HCT116 (cell line): Measurements from ENCODE around the gene CDH26. TPM values are rescaled to one million over a fixed set of nuclear protein-coding genes. Genes with fewer than 3 reads are reported as not detected.

Experiments used
- ATAC-seq: fragments of 200-7000 bp; cut with Tn5 transposase; 2 replicates; pipeline ENCODE4 v1.9.1; 2020; ENCODE audit warnings: mild to moderate bottlenecking, moderate library complexity
- BruUV-seq: library from RNA; stranded (reverse); fragments of 400-500 nt; replicated peaks from 2 replicates; lab custom pipeline; 2021; lab: Mats Ljungman, UMichigan
- CTCF ChIA-PET: fragments of 300-600 bp; sonication (Branson Sonifier 250); formaldehyde crosslinking; loops from one replicate; lab custom pipeline; 2021; ENCODE audit warnings: antibody characterized with exemption; lab: Charles Lee
- POLR2A ChIA-PET: fragments of 300-600, 350-600 bp; sonication (Branson Sonifier 250); formaldehyde crosslinking; loops from one replicate; lab custom pipeline; 2021; ENCODE audit warnings: antibody characterized with exemption; lab: Charles Lee
- RAD21 ChIA-PET, 2 experiments: fragments of 300-600 bp; sonication (Branson Sonifier 250); formaldehyde crosslinking; loops; one replicate each; lab custom pipeline; 2023; ENCODE audit warnings: low total read pairs in 2 of 2; ENCODE audit not compliant: uncharacterized antibody in 2 of 2, unreplicated experiment in 2 of 2, low non-redundant PET in 1 of 2; lab: Charles Lee
- DNase-seq: peaks from one replicate; pipeline ENCODE4 v3.0.0-alpha.2; 2010; ENCODE audit warnings: low read depth, low spot score
- H2AFZ ChIP-seq: fragments of 200-600 bp; shearing (Covaris generic), sonication (generic); 2 replicates; pipeline ENCODE4 v1.6.1; 2017; ENCODE audit warnings: low read depth, mixed run types, mixed read lengths, antibody characterized with exemption, low read length; ENCODE audit not compliant: poor library complexity, severe bottlenecking
- H3K27ac ChIP-seq: 2 replicates; pipeline ENCODE4 v1.5.1; 2012; ENCODE audit warnings: low read depth, low read length
- H3K27me3 ChIP-seq: fragments of 200-600 bp; sonication (generic); 2 replicates; pipeline ENCODE4 v1.6.1; 2016; ENCODE audit warnings: mixed run types, low read length, mixed read lengths; ENCODE audit not compliant: insufficient read depth
- H3K36me3 ChIP-seq, 2 experiments: fragments of 200-500 bp in 1 of 2; fragments of 200-600 bp in 1 of 2; sonication (Bioruptor generic) in 1 of 2; sonication (generic) in 1 of 2; 2 replicates each; pipeline versions ENCODE4 v1.5.1 to v1.6.1; 2014 to 2016; ENCODE audit warnings: low read length in 2 of 2, inconsistent platforms in 1 of 2, mixed read lengths in 1 of 2, mixed run types in 1 of 2; ENCODE audit not compliant: insufficient read depth in 2 of 2, control insufficient read depth in 1 of 2
- H3K4me1 ChIP-seq, 2 experiments: fragments of 200-600 bp in 1 of 2; sonication (generic) in 1 of 2; 2 replicates each; pipeline versions ENCODE4 v1.5.1 to v1.6.1; 2012 to 2017; ENCODE audit warnings: low read length in 2 of 2, inconsistent platforms in 1 of 2, mild to moderate bottlenecking in 1 of 2, mixed read lengths in 1 of 2, mixed run types in 1 of 2, moderate library complexity in 1 of 2; ENCODE audit not compliant: insufficient read depth in 2 of 2, control insufficient read depth in 1 of 2
- H3K4me2 ChIP-seq: fragments of 200-600 bp; sonication (generic); 2 replicates; pipeline ENCODE4 v1.6.1; 2017; ENCODE audit warnings: mixed run types, low read length, mixed read lengths
- H3K4me3 ChIP-seq, 2 experiments: fragments of 200-600 bp in 1 of 2; sonication (generic) in 1 of 2; replicated peaks in 1 of 2; 2 replicates each; pipeline ENCODE4 v1.5.1; 2011 to 2016; ENCODE audit warnings: low read length in 2 of 2, control low read depth in 1 of 2, low read depth in 1 of 2, mild to moderate bottlenecking in 1 of 2, mixed read lengths in 1 of 2, mixed run types in 1 of 2
- H3K79me2 ChIP-seq: fragments of 200-600 bp; sonication (generic); 2 replicates; pipeline ENCODE4 v1.6.1; 2017; ENCODE audit warnings: mild to moderate bottlenecking, mixed run types, low read length, moderate library complexity, mixed read lengths; ENCODE audit not compliant: insufficient read depth
- H3K9ac ChIP-seq: fragments of 200-600 bp; sonication (generic); 2 replicates; pipeline ENCODE4 v1.6.1; 2016; ENCODE audit warnings: low read length, mixed read lengths
- H3K9me2 ChIP-seq: fragments of 200-600 bp; sonication (generic), shearing (Covaris generic); 2 replicates; pipeline ENCODE4 v1.6.1; 2017; ENCODE audit warnings: mixed run types, mild to moderate bottlenecking, moderate library complexity; ENCODE audit not compliant: insufficient read depth
- H3K9me3 ChIP-seq, 2 experiments: fragments of 200-500 bp in 1 of 2; fragments of 200-600 bp in 1 of 2; sonication (Bioruptor generic) in 1 of 2; sonication (generic) in 1 of 2; 2 replicates each; pipeline ENCODE4 v1.6.1; 2014 to 2017; ENCODE audit warnings: low read length in 2 of 2, mixed read lengths in 2 of 2, inconsistent platforms in 1 of 2, low read depth in 1 of 2, mild to moderate bottlenecking in 1 of 2, mixed run types in 1 of 2, moderate library complexity in 1 of 2; ENCODE audit not compliant: control insufficient read depth in 1 of 2, insufficient read depth in 1 of 2
- H4K20me1 ChIP-seq: fragments of 200-600 bp; sonication (generic), shearing (Covaris generic); 2 replicates; pipeline ENCODE4 v1.6.1; 2017; ENCODE audit warnings: mixed run types, mild to moderate bottlenecking, moderate library complexity; ENCODE audit not compliant: insufficient read depth
- CBX3 ChIP-seq: IDR thresholded peaks from 2 replicates; pipeline ENCODE4 v1.6.1; 2012; ENCODE audit warnings: low read depth
- EZH2 ChIP-seq: fragments of 200-600 bp; sonication (generic); IDR thresholded peaks from 2 replicates; pipeline ENCODE4 v1.6.1; 2017; ENCODE audit warnings: antibody characterized with exemption, mixed run types
- POLR2A ChIP-seq: IDR thresholded peaks from 2 replicates; pipeline ENCODE4 v1.7.0; 2011; ENCODE audit warnings: borderline replicate concordance; ENCODE audit not compliant: insufficient read depth, insufficient read length; ENCODE audit errors: extremely low read depth
- POLR2AphosphoS5 ChIP-seq: IDR thresholded peaks from 2 replicates; pipeline ENCODE4 v1.6.1; 2011; ENCODE audit warnings: mild to moderate bottlenecking, low read depth, low read length, moderate library complexity
- ZNF274 ChIP-seq: fragments of 200-500 bp; sonication (Bioruptor generic); IDR thresholded peaks from 2 replicates; pipeline ENCODE4 v1.6.1; 2014; ENCODE audit warnings: mild to moderate bottlenecking, low read depth, low read length, inconsistent platforms
- intact Hi-C: fragments of 100-400 bp; cut with micrococcal nuclease; formaldehyde crosslinking; loops from 2 replicates; pipeline ENCODE4 v1.10.0; 2022
- total RNA-seq: library from RNA; stranded (reverse); gene quantifications from one replicate; pipeline ENCODE4 v1.2.1, GENCODE V29; 2021; ENCODE audit not compliant: unreplicated experiment
- TF ChIP-seq, protein P1 (sequence below): IDR thresholded peaks from 2 replicates; pipeline ENCODE4 v1.6.1; 2012; ENCODE audit warnings: low read depth

CDH26 gene
- total RNA-seq, 1 experiment from 2014 or later = 0.34 TPM

DNA sequence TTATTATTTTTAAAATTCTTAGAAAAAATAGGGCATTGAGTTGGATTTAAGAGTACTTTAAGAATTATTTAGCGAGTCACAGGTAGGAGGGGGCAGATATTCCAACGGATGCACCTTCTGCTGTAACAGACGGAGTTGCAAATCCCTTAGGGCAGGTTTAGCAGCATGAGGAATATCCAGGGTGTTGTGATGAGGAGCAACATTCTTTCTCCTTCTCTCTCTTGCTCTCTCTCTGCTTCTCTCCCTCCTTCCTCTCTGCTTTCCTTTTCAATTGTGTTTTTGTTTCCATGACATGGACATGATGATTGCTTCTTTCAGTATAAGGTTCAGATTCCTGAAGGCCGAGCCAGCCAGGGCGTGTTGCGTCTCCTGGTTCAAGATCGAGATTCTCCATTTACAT lies 28.9 kb downstream of the CDH26 start:
- DNase-seq = no peak
- no peak overlapping the region for H3K27ac ChIP-seq
- ChIA-PET POLR2A (no interaction called here), CTCF (interaction anchor here (1.0 kb wide), 1 partner anchor 47 kb away, joined by 3 read pairs; the partner anchor contains the start of genes FAM217B and PPP1R3D), RAD21 (no interaction called here)
- TF ChIP-seq CBX3 (no peak), POLR2A (no peak), POLR2AphosphoS5 (no peak), ZNF274 (no peak), EZH2 (no peak)
- TF ChIP-seq, protein P1, sequence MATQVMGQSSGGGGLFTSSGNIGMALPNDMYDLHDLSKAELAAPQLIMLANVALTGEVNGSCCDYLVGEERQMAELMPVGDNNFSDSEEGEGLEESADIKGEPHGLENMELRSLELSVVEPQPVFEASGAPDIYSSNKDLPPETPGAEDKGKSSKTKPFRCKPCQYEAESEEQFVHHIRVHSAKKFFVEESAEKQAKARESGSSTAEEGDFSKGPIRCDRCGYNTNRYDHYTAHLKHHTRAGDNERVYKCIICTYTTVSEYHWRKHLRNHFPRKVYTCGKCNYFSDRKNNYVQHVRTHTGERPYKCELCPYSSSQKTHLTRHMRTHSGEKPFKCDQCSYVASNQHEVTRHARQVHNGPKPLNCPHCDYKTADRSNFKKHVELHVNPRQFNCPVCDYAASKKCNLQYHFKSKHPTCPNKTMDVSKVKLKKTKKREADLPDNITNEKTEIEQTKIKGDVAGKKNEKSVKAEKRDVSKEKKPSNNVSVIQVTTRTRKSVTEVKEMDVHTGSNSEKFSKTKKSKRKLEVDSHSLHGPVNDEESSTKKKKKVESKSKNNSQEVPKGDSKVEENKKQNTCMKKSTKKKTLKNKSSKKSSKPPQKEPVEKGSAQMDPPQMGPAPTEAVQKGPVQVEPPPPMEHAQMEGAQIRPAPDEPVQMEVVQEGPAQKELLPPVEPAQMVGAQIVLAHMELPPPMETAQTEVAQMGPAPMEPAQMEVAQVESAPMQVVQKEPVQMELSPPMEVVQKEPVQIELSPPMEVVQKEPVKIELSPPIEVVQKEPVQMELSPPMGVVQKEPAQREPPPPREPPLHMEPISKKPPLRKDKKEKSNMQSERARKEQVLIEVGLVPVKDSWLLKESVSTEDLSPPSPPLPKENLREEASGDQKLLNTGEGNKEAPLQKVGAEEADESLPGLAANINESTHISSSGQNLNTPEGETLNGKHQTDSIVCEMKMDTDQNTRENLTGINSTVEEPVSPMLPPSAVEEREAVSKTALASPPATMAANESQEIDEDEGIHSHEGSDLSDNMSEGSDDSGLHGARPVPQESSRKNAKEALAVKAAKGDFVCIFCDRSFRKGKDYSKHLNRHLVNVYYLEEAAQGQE = no peak
- H3K36me3 ChIP-seq = no peaks in the 10 kb centered on the region
- H3K4me2 ChIP-seq = peak overlapping the region; percentile 62
- H3K4me1 ChIP-seq = peaks cover 17 to 30% of the 10 kb centered on the region in 2 experiments
- H3K79me2 ChIP-seq = no peaks in the 10 kb centered on the region
- H4K20me1 ChIP-seq = no peaks in the 10 kb centered on the region
- intact Hi-C loops = no loop called here
- no peaks in the 10 kb centered on the region for H3K9me3 ChIP-seq
- no peaks in the 10 kb centered on the region for H3K27me3 ChIP-seq
- H3K4me3 ChIP-seq = no peak overlapping the region
- ATAC-seq = no peak
- no peak overlapping the region for H3K9ac ChIP-seq
- no peaks in the 10 kb centered on the region for H3K9me2 ChIP-seq
- BruUV-seq = no TSS peak
- H2AFZ ChIP-seq = peak overlapping the region; percentile 2
